Measurements from ENCODE around the gene AGPS.

Gene AGPS

GRCh38 chr2:177460973-177461585, 68.5 kb downstream of the AGPS start:
- TF ChIP-seq, protein P1, sequence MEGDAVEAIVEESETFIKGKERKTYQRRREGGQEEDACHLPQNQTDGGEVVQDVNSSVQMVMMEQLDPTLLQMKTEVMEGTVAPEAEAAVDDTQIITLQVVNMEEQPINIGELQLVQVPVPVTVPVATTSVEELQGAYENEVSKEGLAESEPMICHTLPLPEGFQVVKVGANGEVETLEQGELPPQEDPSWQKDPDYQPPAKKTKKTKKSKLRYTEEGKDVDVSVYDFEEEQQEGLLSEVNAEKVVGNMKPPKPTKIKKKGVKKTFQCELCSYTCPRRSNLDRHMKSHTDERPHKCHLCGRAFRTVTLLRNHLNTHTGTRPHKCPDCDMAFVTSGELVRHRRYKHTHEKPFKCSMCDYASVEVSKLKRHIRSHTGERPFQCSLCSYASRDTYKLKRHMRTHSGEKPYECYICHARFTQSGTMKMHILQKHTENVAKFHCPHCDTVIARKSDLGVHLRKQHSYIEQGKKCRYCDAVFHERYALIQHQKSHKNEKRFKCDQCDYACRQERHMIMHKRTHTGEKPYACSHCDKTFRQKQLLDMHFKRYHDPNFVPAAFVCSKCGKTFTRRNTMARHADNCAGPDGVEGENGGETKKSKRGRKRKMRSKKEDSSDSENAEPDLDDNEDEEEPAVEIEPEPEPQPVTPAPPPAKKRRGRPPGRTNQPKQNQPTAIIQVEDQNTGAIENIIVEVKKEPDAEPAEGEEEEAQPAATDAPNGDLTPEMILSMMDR (IDR thresholded peaks at IDR 0.05; ENCODE audit: extremely low read depth, insufficient read depth, missing control alignments), result no peak
- in situ Hi-C loops (cut with MboI; ENCODE audit: low pct_unique_long_range_greater_than_20kb, low sequenced_read_pairs, unreplicated experiment), result no loop called here
- no peak for DNase-seq (ENCODE audit: low spot score)

- TF ChIP-seq, protein P1 (IDR thresholded peaks at IDR 0.05; ENCODE audit: extremely low read depth, insufficient read depth, missing control alignments), result no peak
- DNase-seq (ENCODE audit: low spot score), result no peak
- in situ Hi-C loops (cut with MboI; ENCODE audit: low pct_unique_long_range_greater_than_20kb, low sequenced_read_pairs, unreplicated experiment), result no loop called here
These were observed 72.0 kb downstream of the AGPS start for GRCh38 chr2:177464549-177464948.

DNA sequence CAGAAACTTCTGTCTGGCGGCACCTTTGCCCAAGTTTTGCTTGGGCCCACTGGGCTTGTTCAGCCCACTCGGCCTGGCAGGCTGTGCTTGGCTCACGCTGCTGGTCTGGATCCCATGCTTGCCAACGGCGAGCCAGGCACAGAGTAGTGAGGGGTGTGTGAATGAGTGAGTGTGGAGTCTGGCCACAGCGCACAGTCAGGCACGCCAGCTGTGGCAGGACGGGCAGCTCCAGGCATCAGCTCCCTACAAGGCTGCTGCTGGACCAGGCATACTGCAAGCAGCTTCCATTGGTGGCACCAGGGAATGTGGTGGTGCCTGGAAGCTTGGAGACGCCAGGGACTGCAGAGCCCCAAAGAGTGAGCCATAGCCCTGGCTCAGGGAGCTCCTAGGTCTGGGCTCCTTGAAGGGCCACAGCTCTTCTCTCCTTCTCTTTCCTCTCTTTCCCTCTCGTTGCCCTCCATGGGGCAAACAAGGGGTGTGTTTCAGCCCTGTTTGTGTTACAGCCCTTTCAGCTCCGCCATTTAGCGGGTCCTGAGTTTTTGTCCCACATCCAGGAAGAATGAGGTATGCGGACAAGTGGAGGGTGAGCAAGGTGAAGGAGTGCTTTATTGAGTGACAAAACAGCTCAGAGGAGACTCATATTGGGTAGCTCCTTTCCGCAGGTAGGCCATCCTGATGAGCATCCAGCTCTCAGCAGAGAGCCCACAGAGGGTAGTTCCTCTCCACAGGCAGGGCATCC, 73.0 kb downstream of the AGPS start:
- DNase-seq (ENCODE audit: low spot score), result no peak
- TF ChIP-seq, protein P1 (IDR thresholded peaks at IDR 0.05; ENCODE audit: extremely low read depth, insufficient read depth, missing control alignments), result no peak
- in situ Hi-C loops (cut with MboI; ENCODE audit: low pct_unique_long_range_greater_than_20kb, low sequenced_read_pairs, unreplicated experiment), result no loop called here

DNA sequence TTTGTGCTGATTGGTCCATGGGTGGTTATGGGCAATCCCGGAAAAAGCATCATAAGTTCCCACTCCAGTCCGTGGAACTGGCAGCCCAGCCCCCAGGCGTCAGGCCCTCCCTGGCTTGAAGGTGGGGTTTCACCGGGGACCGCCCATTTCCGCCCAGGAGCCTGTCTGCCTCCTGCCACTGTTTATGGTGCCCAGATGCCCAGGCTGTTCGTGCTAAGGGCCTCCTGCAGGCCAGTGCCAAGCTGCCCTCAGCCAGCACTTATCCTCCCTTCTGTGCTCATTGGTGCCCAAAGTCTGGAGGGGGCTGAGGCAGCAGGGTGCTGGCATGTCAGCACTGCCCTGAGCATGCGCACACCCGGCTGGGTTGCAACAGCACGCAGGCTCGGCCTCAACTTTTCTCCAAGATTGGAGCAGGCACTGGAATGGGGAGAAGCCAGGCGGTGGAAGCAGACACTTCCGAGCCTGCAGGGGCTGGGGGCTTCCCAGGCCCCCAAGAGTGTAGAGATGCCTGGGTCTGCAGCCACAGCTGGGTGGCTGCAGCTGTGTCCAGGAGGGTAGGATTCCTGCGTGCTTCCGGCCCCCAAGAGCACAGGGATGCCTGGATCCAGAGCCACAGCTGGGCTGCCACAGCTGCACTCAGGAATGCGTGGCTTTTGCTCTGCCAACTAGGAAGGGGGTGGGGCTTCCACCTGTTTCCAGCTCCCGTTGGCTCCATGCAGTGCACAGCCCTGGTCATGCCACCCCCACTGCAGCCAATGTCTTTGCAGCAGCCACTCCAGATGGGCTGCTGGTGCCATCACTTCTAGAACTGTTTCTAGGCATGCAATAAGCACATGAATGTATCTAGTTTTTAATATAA, 74.0 kb downstream of the AGPS start:
- DNase-seq (ENCODE audit: low spot score), result no peak

DNA sequence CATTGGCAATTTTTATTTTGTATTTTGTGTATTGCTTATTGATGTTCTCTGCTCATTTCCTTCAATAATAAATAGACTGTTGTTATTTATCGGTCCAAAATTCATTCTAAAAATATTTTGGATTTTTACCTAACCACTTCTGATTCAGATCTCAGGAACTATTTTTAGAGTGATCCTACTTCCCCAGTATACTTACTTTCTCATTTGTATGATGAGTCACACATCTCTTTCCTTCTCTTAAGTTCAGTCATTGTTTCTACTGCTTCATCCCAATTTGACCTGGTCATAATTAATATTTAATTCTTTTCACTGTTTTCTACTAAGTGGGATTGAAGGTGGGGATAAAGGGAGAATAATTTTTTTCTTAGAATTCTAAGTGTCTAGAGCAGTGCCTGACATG, 75.1 kb downstream of the AGPS start:
- TF ChIP-seq, protein P1 (IDR thresholded peaks at IDR 0.05; ENCODE audit: extremely low read depth, insufficient read depth, missing control alignments), result no peak
- no peak for DNase-seq (ENCODE audit: low spot score)
- in situ Hi-C loops (cut with MboI; ENCODE audit: low pct_unique_long_range_greater_than_20kb, low sequenced_read_pairs, unreplicated experiment), result no loop called here

More for the DNA sequence above, 74.0 kb downstream of the AGPS start:
- in situ Hi-C loops (cut with MboI; ENCODE audit: low pct_unique_long_range_greater_than_20kb, low sequenced_read_pairs, unreplicated experiment), result no loop called here
- TF ChIP-seq, protein P1 (IDR thresholded peaks at IDR 0.05; ENCODE audit: extremely low read depth, insufficient read depth, missing control alignments), result no peak

DNA sequence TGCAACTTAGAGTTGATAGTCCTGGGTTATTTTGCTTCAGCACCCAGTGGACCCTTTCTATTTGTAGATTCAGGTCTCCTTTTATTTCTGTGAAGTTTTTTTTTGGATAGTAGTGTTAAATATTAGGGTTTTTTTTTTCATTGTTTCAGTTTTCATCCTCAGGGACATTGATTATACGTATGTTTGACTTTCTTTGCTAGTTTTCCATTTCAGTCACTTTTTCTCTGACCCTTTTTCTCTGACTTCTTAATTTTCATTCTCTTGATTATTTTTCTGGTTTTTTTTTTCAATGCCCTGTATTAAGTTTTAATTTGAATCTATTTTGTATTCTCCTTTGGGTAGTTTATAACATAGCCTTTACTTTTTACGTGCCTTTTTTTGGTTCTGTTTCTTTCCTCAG, 79.4 kb downstream of the AGPS start:
- TF ChIP-seq, protein P1 (IDR thresholded peaks at IDR 0.05; ENCODE audit: extremely low read depth, insufficient read depth, missing control alignments), result no peak
- in situ Hi-C loops (cut with MboI; ENCODE audit: low pct_unique_long_range_greater_than_20kb, low sequenced_read_pairs, unreplicated experiment), result no loop called here

More for the DNA sequence above, 79.4 kb downstream of the AGPS start:
- no peak for DNase-seq (ENCODE audit: low spot score)

All from GM13977 (cell line).